ENCODE measurements around the gene TRAPPC3L.

The TRAPPC3L gene

GRCh38 chr6:116465246-116465645 is 80.2 kb downstream of the TRAPPC3L start:
- Histone ChIP-seq H3K79me2 (ENCODE audit: insufficient read depth, low read length) (no peaks in the 10 kb centered on the region), H3K9ac (ENCODE audit: low read depth, low read length) (no peak overlapping the region), H3K4me2 (ENCODE audit: insufficient read depth, low read length) (no peak overlapping the region), H3K4me1 (ENCODE audit: insufficient read depth, low read length) (peaks cover 18% of the 10 kb centered on the region), H4K20me1 (ENCODE audit: insufficient read depth, low read length) (no peaks in the 10 kb centered on the region), H3K27me3 (ENCODE audit: insufficient read depth, low read length, poor library complexity) (no peaks in the 10 kb centered on the region), H3K4me3 (ENCODE audit: low read depth in 1 of 2, low read length in 2 of 2) (no peak overlapping the region), H3K27ac (ENCODE audit: low read length) (no peak overlapping the region), H3K9me3 (ENCODE audit: insufficient read depth, low read length, severe bottlenecking) (no peaks in the 10 kb centered on the region), H3K36me3 (ENCODE audit: insufficient read depth, low read length) (no peaks in the 10 kb centered on the region), H2AFZ (ENCODE audit: low read depth, low read length) (no peak overlapping the region)
- TF ChIP-seq, protein P1, sequence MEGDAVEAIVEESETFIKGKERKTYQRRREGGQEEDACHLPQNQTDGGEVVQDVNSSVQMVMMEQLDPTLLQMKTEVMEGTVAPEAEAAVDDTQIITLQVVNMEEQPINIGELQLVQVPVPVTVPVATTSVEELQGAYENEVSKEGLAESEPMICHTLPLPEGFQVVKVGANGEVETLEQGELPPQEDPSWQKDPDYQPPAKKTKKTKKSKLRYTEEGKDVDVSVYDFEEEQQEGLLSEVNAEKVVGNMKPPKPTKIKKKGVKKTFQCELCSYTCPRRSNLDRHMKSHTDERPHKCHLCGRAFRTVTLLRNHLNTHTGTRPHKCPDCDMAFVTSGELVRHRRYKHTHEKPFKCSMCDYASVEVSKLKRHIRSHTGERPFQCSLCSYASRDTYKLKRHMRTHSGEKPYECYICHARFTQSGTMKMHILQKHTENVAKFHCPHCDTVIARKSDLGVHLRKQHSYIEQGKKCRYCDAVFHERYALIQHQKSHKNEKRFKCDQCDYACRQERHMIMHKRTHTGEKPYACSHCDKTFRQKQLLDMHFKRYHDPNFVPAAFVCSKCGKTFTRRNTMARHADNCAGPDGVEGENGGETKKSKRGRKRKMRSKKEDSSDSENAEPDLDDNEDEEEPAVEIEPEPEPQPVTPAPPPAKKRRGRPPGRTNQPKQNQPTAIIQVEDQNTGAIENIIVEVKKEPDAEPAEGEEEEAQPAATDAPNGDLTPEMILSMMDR (IDR thresholded peaks at IDR 0.05; ENCODE audit: borderline replicate concordance, extremely low read depth, low read length, poor library complexity, severe bottlenecking): no peak
- no peak for TF ChIP-seq EZH2 (IDR thresholded peaks at IDR 0.05; ENCODE audit: borderline replicate concordance, low read depth, low read length, severe bottlenecking)
- no peak for ATAC-seq (ENCODE audit: insufficient read depth, low read depth)
- no peak for DNase-seq

- DNase-seq: no peak
- no peak for TF ChIP-seq EZH2 (IDR thresholded peaks at IDR 0.05; ENCODE audit: borderline replicate concordance, low read depth, low read length, severe bottlenecking)
- TF ChIP-seq, protein P1 (IDR thresholded peaks at IDR 0.05; ENCODE audit: borderline replicate concordance, extremely low read depth, low read length, poor library complexity, severe bottlenecking): no peak
- Histone ChIP-seq H4K20me1 (ENCODE audit: insufficient read depth, low read length) (no peaks in the 10 kb centered on the region), H3K4me3 (ENCODE audit: low read depth in 1 of 2, low read length in 2 of 2) (peak overlapping the region in 1 of 2 experiments; percentile 61; a peak in 1 of 4 replicates), H3K79me2 (ENCODE audit: insufficient read depth, low read length) (no peaks in the 10 kb centered on the region), H3K9me3 (ENCODE audit: insufficient read depth, low read length, severe bottlenecking) (no peaks in the 10 kb centered on the region), H2AFZ (ENCODE audit: low read depth, low read length) (no peak overlapping the region), H3K36me3 (ENCODE audit: insufficient read depth, low read length) (no peaks in the 10 kb centered on the region), H3K4me1 (ENCODE audit: insufficient read depth, low read length) (peaks cover 18% of the 10 kb centered on the region), H3K9ac (ENCODE audit: low read depth, low read length) (peak overlapping the region; percentile 63; the same call in 1 of the 2 replicates), H3K27me3 (ENCODE audit: insufficient read depth, low read length, poor library complexity) (no peaks in the 10 kb centered on the region), H3K4me2 (ENCODE audit: insufficient read depth, low read length) (peak overlapping the region; percentile 69), H3K27ac (ENCODE audit: low read length) (no peak overlapping the region; the same call in 1 of the 2 replicates)
- no peak for ATAC-seq (ENCODE audit: insufficient read depth, low read depth)
These were observed 82.2 kb downstream of the TRAPPC3L start for GRCh38 chr6:116463301-116463700.

GRCh38 chr6:116461932-116462885 is 83.3 kb downstream of the TRAPPC3L start:
- H3K9ac ChIP-seq (ENCODE audit: low read depth, low read length): peak overlapping the region; percentile 63
- H2AFZ ChIP-seq (ENCODE audit: low read depth, low read length): peak overlapping the region; percentile 71
- ATAC-seq (ENCODE audit: insufficient read depth, low read depth): peak; percentile 87
- H4K20me1 ChIP-seq (ENCODE audit: insufficient read depth, low read length): no peaks in the 10 kb centered on the region
- TF ChIP-seq EZH2 (IDR thresholded peaks at IDR 0.05; ENCODE audit: borderline replicate concordance, low read depth, low read length, severe bottlenecking): no peak
- TF ChIP-seq, protein P1 (IDR thresholded peaks at IDR 0.05; ENCODE audit: borderline replicate concordance, extremely low read depth, low read length, poor library complexity, severe bottlenecking): no peak
- peaks cover 27% of the 10 kb centered on the region for H3K4me1 ChIP-seq (ENCODE audit: insufficient read depth, low read length)
- H3K27me3 ChIP-seq (ENCODE audit: insufficient read depth, low read length, poor library complexity): no peaks in the 10 kb centered on the region
- H3K79me2 ChIP-seq (ENCODE audit: insufficient read depth, low read length): no peaks in the 10 kb centered on the region
- H3K9me3 ChIP-seq (ENCODE audit: insufficient read depth, low read length, severe bottlenecking): no peaks in the 10 kb centered on the region
- H3K4me3 ChIP-seq (ENCODE audit: low read depth in 1 of 2, low read length in 2 of 2): peak overlapping the region; percentile 6 to 61; a peak in 3 of 4 replicates
- H3K27ac ChIP-seq (ENCODE audit: low read length): peak overlapping the region; percentile 67
- H3K4me2 ChIP-seq (ENCODE audit: insufficient read depth, low read length): peak overlapping the region; percentile 69
- H3K36me3 ChIP-seq (ENCODE audit: insufficient read depth, low read length): no peaks in the 10 kb centered on the region
- peak; percentile 72 for DNase-seq
